RWPE2 (cell line): Measurements from ENCODE around the gene ALDH3A1.

ENCODE experiments used
- ATAC-seq: fragments of 200-7000 bp; cut with Tn5 transposase; 3 replicates; pipeline ENCODE4 v1.9.1; 2021; ENCODE audit warnings: low read depth
- DNase-seq: peaks from one replicate; pipeline ENCODE4 v3.0.0-alpha.2; 2020; ENCODE audit warnings: low spot score
- H3K27ac ChIP-seq: fragments of 450-650 bp; 2 replicates; pipeline ENCODE4 v1.5.1; 2017; ENCODE audit warnings: mild to moderate bottlenecking; ENCODE audit not compliant: poor library complexity, severe bottlenecking
- H3K27me3 ChIP-seq: fragments of 250-450 bp; sonication (Bioruptor Pico); 2 replicates; pipeline ENCODE4 v1.5.1; 2021; ENCODE audit warnings: mild to moderate bottlenecking, moderate library complexity; ENCODE audit not compliant: insufficient read depth, poor library complexity, severe bottlenecking
- H3K36me3 ChIP-seq: fragments of 250-450 bp; sonication (Bioruptor Pico); 2 replicates; pipeline ENCODE4 v1.5.1; 2020; ENCODE audit warnings: low read depth, mild to moderate bottlenecking, moderate library complexity
- H3K4me1 ChIP-seq: fragments of 250-450 bp; sonication (Bioruptor Pico); 2 replicates; pipeline ENCODE4 v1.5.1; 2021; ENCODE audit warnings: mild to moderate bottlenecking, moderate library complexity; ENCODE audit not compliant: insufficient read depth, poor library complexity, severe bottlenecking
- H3K4me3 ChIP-seq: fragments of 250-450 bp; sonication (Bioruptor Pico); 2 replicates; pipeline ENCODE4 v1.5.1; 2021; ENCODE audit warnings: mild to moderate bottlenecking, moderate library complexity; ENCODE audit not compliant: severe bottlenecking
- H3K9me3 ChIP-seq: fragments of 250-450 bp; sonication (Bioruptor Pico); 2 replicates; pipeline ENCODE4 v1.5.1; 2021; ENCODE audit warnings: mild to moderate bottlenecking, moderate library complexity; ENCODE audit not compliant: severe bottlenecking
- CTCF ChIP-seq: fragments of 450-650 bp; IDR thresholded peaks from one replicate; pipeline ENCODE4 v1.5.1; 2017; ENCODE audit warnings: mild to moderate bottlenecking, moderate library complexity; ENCODE audit not compliant: poor library complexity, severe bottlenecking

ALDH3A1 gene

GRCh38 chr17:19729900-19730299, 18.2 kb downstream of the ALDH3A1 start:
- DNase-seq, result no peak
- peaks cover 25% of the 10 kb centered on the region for H3K4me1 ChIP-seq

GRCh38 chr17:19728084-19728495, 20.0 kb downstream of the ALDH3A1 start:
- no peaks in the 10 kb centered on the region for H3K36me3 ChIP-seq
- ATAC-seq (peak; percentile 70), DNase-seq (peak; percentile 76)
- H3K27ac ChIP-seq, result peak overlapping the region; percentile 64
- TF ChIP-seq CTCF, result no peak
- H3K27me3 ChIP-seq, result no peaks in the 10 kb centered on the region
- no peaks in the 10 kb centered on the region for H3K9me3 ChIP-seq
- no peak overlapping the region for H3K4me3 ChIP-seq
- H3K4me1 ChIP-seq, result peaks cover 36% of the 10 kb centered on the region

More at GRCh38 chr17:19729900-19730299, 18.2 kb downstream of the ALDH3A1 start:
- Histone ChIP-seq H3K9me3 (no peaks in the 10 kb centered on the region), H3K36me3 (no peaks in the 10 kb centered on the region), H3K4me3 (no peak overlapping the region), H3K27ac (no peak overlapping the region), H3K27me3 (no peaks in the 10 kb centered on the region)
- no peak for ATAC-seq
- no peak for TF ChIP-seq CTCF

GRCh38 chr17:19727501-19728078, 20.5 kb downstream of the ALDH3A1 start:
- DNase-seq, result no peak
- TF ChIP-seq CTCF, result no peak
- ATAC-seq, result peak; percentile 30
- Histone ChIP-seq H3K36me3 (no peaks in the 10 kb centered on the region), H3K4me3 (no peak overlapping the region), H3K4me1 (peaks cover 36% of the 10 kb centered on the region), H3K27ac (peak overlapping the region; percentile 64), H3K27me3 (no peaks in the 10 kb centered on the region), H3K9me3 (no peaks in the 10 kb centered on the region)

GRCh38 chr17:19726631-19727376, 21.3 kb downstream of the ALDH3A1 start:
- TF ChIP-seq CTCF, result no peak
- H3K4me1 ChIP-seq, result peaks cover 36% of the 10 kb centered on the region
- H3K9me3 ChIP-seq, result no peaks in the 10 kb centered on the region
- DNase-seq, result no peak
- H3K36me3 ChIP-seq, result no peaks in the 10 kb centered on the region
- ATAC-seq, result no peak
- H3K27ac ChIP-seq, result peak overlapping the region; percentile 64
- H3K4me3 ChIP-seq, result no peak overlapping the region
- H3K27me3 ChIP-seq, result no peaks in the 10 kb centered on the region

GRCh38 chr17:19725486-19725885, 22.6 kb downstream of the ALDH3A1 start:
- H3K9me3 ChIP-seq, result no peaks in the 10 kb centered on the region
- DNase-seq (no peak), ATAC-seq (no peak)
- no peaks in the 10 kb centered on the region for H3K27me3 ChIP-seq
- no peaks in the 10 kb centered on the region for H3K36me3 ChIP-seq
- no peak for TF ChIP-seq CTCF
- H3K27ac ChIP-seq, result peak overlapping the region; percentile 57
- peaks cover 45% of the 10 kb centered on the region for H3K4me1 ChIP-seq
- H3K4me3 ChIP-seq, result no peak overlapping the region
